GM15510 (cell line): ENCODE data around the gene WSB2.

Experiments used
- POLR2A ChIP-seq: IDR thresholded peaks from 3 replicates; pipeline ENCODE4 v1.6.1; 2011; ENCODE audit warnings: borderline replicate concordance; ENCODE audit not compliant: insufficient read length; ENCODE audit errors: extremely low read depth

The WSB2 gene

DNA sequence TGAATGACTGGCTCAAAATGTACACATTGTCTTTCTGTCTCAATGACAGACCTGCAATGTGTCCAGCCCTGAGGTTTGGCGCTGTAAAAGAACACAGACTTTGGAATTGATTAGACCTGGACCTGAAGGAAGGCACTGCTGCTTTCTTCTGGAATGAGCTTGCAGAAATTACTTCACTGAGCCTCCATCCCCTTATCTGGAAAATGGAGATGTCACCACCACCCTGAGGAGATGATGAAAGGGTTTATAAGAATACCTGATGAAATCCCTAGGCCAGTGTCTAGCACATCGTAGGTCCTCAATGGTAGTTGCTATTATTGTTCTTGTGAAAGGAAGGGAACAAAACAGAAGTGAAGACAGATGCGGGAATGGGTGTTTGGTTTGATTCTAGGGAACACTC, 9.7 kb upstream of the WSB2 start:
- no peak for TF ChIP-seq POLR2A

DNA sequence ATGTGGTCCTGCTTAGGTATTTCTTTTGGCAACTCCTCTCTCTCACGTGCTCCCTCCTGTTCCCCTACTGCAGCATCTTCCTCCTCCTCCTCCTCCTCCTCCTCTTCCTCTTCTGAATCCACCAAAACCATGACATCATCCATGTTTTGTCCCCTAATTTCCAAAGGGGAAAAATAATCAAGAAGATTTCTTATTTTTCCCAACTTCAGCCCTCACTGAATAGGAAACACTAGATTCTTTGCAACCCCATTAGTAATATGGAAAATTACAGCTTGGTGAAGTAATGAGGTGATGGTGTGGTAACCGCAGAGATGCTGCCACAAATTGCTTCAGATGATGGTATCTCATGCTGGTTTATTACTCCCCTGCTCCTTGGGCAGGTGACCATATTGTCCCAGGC, 7.5 kb upstream of the WSB2 start:
- no peak for TF ChIP-seq POLR2A

DNA sequence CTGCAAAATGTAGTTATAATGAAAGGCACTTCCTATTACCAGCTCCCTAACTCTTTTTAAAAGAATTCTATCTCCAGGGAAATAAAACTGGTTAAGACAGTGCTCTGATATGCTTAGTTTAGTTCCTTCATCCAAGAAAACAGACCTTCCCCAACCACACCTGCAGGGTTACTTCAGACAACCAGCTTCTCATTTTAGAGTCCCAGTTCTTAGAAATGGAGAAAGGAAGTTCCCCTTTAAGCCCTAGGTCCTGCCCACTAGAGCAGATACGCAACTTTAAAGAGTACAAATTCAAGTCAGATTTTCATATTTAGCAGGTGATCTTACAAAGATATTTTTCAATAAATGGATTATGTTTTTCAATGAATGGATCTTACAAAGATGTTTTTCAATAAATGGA, 4.4 kb upstream of the WSB2 start:
- TF ChIP-seq POLR2A, result no peak

DNA sequence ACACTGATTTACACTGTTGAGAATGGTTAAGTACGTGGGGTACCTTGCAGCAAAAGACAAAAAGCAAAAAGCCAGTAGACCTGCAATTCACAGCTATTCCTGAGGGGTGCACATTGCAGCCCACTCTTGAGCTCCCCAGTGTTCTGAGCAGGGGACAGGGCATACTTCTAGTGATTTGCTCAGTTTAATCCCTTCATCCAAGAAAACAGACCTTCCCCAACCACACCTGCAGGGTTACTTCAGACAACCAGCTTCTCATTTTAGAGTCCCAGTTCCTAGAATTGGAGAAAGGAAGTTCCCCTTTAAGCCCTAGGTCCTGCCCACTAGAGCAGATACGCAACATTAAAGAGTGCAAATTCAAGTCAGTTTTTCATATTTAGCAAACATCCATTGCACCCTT, 3.6 kb upstream of the WSB2 start:
- TF ChIP-seq POLR2A, result no peak

DNA sequence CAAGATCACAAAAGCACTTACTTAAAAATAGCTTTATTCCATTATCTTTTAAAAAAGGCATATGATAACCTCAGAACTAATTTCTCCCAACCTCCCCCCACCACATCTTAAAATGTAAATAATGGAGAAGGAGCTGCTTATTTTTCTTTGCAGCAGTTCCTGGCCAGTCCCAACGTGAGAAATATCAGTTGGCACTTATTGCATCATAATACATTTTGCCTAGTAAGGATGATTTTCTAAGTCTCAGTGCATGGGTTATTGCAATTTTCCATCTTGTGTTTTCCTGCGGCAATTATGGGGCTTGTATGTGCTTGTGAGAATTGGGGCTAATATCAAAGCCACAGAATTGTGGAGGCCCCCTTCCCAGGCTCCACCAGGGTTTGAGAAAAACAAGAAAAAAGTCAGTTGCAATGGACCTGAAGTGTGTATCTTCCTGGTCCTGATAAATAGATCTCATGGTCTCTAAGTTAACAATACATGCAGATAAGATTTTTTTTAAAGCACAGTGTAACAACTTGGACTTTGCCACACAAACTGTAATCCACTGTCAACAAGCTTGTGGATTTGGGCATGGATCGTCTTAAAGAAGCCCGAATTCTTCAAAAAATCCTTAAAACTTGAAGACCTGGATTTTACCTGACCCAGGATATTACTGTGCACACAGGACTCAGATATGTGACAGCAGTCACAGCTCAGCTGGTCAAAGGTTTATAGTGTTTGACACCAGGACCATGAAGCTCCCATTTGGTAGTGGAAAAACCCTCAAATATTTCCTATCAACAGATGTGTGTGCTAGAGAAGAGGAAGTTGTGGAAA, 2.8 kb upstream of the WSB2 start:
- TF ChIP-seq POLR2A, result no peak

DNA sequence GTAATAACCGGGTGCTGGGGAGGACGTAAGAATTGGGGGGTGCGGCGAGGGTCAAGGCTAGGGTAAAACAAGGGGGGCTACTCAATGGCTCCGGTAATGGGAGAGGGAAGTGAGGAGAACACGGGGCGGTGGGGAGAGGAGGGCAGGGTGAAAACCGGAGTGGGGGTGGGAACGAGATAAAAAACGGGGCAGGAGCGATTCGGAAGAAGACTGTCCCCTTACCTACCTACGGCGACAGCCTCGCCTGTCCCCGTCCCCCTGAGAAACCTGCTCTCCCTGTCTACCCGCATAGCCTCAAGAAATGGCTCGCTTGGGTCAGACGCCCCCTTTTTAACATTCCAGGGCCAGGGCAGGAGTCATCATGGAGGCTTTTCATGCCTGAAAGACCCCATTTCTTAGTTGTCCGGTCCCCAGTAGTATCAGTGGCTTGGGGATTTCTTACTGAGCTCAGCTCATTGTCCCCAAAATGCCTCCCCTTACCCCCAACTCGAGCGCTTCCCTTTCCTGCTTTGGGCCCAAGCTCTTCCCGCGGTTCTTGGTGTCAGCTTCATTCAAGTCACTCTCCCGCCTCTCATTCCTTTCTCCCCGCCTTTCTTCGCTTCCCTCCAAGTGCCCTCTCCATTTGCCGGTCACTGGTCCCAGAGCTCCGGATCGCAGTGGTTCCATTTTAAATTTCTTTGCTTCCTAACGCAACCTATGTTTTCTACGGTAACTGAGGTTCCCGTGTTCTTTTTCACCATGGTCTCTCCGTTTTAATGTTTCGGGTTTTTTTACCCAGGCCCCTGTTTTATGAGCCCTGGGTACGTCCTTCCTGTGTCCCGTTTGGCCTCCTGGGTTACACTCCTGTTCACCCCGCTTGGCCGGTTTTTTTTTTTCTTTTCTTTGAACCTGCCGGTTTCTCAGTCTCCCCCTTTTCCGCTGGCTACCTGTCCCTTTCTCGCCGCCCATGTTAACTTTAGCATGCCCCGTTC, 1.2 kb upstream of the WSB2 start:
- peak; percentile 54 for TF ChIP-seq POLR2A

DNA sequence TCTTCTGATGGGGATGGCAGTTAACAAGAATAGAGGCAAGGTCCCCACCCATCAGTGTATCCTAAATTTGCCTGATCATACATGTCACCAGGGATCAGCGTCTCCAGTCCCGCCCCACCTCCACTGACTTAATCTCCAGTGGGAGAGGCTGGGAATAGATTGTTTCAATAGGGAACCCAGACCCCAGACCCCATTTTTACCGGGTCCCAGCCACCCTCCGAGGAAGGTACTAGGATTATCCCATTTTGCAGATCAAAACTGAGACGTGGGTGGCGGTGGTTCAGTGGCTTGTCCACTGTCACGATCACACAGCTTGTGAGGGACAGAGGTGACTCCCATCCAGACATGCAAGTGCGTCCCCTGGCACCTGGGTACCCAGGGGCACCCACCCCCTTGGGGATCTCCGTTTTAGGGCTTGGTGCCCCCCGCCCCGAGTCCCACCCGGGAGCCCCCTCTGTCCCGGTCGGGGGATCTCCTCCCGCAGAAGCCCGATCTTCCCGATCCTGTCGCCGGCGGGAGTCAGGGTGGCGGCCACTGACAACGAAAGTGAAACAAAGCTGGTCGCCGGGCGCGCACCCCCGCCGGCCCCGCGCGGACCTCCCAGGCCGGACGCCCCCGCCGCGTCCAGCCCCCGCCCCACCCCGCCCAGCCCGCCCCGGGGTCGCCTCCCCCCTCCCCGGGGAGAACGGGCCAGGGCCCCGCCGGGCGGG, 523 bp downstream of the WSB2 start:
- TF ChIP-seq POLR2A, result no peak

DNA sequence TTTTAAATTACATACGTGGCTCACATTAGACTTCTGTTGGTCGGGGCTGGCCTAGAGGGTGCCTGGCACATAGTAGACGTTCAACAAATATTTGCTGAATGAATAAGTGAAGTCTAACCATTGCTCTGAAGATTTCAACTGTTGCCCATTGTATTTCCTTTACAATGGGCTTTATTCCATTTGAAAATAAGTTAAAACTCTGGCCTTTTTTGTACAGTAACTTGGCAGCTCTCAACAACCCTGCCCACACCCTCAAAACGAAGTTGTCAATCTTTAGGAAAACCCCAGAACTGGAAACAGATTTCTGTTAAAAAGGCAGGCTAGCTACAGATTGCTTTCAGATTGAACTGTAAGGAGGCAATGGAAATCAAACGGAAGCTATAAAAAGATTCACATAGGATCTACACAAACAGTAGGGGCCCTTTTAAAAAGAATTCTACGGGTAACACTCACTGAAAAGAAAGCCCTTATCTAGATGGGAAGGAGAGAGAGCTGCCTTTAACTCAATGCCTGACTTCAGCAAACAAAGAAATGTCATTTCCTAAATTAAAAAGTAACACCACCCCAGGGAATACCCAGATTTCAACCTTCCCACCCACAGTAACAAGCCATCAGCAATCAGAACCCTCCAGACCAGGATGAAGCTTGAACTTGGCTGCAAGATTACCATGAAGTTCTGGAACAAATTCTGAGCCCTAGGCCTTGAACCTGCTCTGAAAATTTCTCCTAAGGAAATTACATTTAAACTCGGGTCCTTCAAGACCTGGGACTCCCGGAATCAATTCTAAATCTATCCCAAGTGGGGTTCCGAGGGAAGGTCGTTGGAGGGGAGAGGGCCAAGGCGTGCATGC, 1.4 kb downstream of the WSB2 start:
- no peak for TF ChIP-seq POLR2A

DNA sequence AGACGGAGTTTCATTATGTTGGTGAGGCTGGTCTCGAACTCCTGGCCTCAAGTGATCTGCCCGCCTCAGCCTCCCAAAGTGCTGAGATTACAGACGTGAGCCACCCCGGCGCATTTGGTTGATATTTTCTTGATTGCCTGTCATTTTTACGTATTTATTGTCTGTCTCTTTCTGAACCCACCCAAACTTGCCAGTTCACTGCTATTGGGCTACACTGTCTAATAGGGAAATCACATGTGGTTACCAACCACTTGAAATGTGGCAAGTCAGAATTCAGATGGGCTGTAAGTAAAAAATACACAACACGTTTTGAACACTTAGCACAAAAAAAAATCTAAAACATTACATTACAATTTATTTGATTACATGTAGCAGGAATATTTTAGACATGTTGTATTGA, 2.1 kb downstream of the WSB2 start:
- TF ChIP-seq POLR2A, result no peak

DNA sequence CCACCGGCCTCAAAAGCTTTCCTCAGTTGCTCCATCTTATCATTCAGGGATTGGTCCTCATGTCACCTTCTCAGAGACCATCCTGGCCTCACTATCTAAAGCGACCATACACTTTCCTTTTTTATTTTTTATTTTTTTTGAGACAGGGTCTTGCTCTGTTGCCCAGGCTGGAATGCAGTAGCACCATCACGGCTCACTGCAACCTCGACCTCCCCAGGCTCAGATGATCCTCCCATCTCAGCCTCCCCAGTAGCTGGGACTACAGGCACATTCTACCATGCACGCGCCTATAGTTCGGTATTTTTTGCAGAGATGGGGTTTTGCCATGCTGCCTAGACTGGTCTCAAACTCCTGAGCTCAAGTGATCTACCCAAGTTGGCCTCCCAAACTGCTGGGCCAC, 2.8 kb downstream of the WSB2 start:
- no peak for TF ChIP-seq POLR2A

DNA sequence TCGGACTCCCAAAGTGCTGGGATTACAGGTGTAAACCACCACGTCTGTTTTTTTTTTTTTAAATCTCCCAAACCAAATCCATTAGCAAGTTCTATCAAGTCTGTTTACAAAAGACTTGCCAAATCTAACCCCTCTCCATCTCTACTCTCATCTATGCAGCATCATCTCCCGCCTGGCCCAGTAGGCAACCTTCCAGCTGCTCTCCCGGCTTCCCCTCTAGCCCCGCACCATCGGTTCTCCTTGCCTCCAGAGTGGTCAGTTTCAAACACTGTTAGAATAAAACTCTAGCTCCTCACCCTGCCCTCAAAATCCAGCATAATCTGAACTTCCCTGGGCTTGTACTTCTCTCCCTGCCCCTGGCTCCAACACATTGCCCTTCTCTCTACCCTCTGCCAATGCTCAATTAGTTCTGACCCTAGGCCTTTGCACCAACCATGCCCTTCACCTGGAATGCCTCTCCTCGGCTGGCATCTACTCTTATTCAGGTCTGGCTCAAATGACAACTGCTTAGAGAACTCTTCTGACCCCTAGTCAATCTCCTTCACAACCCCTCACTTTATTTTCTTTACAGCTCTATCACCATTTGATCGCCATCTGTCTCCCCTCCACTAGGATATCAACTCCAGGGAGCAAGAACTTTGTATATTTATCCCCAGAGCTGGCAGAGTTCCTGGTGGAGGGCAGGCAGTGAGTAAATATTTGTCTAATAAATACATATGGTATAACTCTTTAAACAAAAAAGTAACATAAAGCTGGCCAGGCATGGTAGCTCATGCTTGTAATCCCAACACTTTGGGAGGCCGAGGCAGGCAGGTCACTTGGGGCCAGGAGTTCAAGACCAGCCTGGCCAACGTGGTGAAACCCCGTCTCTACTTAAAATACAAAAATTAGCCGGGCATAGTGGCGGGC, 4.9 kb downstream of the WSB2 start:
- TF ChIP-seq POLR2A, result no peak

DNA sequence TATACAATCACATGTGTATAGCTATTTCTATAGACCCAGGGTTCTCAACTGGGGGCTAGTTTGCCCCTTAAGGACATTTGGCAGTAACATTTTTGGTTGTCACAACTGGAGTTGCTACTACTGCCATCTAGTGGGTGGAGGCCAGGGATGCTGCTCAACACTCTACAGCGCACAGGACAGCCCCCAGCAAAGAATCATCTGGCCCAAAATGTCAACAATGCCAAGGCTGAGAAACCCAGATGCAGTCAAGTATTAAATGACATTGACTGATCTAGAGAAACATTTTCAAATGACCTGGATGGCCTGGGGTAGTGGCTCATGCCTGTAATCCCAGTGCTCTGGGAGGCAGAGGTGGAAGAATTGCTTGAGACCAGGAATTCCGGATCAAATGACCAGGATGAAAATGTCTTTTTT, 5.8 kb downstream of the WSB2 start:
- no peak for TF ChIP-seq POLR2A
